ENCODE data around the gene RPP30. TPM values are rescaled to one million over a fixed set of nuclear protein-coding genes. Genes with fewer than 3 reads are reported as not detected.

Gene RPP30
- total and polyA plus RNA-seq, 2 of the 13 experiments (the other 11 are each of a cell fraction or from before 2014, with no cell fraction given): 27.1 to 65.0 TPM

DNA sequence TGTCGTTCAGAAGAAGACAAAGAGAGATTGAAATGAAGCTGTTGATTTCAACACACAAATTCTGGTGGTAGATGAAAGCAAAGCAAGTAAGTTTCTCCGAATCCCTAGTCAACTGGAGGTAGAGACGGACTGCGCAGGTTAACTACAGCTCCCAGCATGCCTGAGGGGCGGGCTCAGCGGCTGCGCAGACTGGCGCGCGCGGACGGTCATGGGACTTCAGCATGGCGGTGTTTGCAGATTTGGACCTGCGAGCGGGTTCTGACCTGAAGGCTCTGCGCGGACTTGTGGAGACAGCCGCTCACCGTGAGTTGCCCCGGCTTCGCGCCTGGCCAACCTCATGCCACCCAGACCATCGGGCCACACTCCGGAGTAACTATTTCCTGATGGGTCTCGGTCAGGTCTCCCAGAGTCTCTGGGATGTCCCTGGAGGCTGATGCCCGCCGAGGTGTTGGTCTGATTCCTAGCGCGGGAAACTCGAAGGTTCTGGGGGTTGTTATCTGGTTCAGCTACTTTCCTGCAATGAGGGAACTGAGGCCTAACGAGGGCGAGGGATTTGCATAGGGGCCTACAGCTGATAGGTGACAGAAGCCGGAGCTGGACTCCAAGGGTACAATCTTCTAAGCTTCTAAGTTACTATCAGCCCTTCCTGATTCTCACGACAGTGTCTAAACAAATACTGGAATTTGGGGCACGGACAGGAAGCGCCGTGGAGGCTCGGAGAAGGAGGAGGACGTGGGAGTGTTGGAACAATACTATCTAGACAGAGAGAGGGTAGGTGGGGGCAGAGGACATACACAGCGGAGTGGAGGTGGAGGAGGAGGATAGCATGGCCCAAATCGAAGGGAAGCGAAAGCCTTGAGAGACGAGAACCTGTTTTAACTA is at the start of gene RPP30 (continued):
- TF ChIP-seq, protein P1, sequence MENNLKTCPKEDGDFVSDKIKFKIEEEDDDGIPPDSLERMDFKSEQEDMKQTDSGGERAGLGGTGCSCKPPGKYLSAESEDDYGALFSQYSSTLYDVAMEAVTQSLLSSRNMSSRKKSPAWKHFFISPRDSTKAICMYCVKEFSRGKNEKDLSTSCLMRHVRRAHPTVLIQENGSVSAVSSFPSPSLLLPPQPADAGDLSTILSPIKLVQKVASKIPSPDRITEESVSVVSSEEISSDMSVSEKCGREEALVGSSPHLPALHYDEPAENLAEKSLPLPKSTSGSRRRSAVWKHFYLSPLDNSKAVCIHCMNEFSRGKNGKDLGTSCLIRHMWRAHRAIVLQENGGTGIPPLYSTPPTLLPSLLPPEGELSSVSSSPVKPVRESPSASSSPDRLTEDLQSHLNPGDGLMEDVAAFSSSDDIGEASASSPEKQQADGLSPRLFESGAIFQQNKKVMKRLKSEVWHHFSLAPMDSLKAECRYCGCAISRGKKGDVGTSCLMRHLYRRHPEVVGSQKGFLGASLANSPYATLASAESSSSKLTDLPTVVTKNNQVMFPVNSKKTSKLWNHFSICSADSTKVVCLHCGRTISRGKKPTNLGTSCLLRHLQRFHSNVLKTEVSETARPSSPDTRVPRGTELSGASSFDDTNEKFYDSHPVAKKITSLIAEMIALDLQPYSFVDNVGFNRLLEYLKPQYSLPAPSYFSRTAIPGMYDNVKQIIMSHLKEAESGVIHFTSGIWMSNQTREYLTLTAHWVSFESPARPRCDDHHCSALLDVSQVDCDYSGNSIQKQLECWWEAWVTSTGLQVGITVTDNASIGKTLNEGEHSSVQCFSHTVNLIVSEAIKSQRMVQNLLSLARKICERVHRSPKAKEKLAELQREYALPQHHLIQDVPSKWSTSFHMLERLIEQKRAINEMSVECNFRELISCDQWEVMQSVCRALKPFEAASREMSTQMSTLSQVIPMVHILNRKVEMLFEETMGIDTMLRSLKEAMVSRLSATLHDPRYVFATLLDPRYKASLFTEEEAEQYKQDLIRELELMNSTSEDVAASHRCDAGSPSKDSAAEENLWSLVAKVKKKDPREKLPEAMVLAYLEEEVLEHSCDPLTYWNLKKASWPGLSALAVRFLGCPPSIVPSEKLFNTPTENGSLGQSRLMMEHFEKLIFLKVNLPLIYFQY (CRISPR knock-in tag; IDR thresholded peaks at IDR 0.05; ENCODE audit: borderline replicate concordance): peak; percentile 57
- TF ChIP-seq, protein P2, sequence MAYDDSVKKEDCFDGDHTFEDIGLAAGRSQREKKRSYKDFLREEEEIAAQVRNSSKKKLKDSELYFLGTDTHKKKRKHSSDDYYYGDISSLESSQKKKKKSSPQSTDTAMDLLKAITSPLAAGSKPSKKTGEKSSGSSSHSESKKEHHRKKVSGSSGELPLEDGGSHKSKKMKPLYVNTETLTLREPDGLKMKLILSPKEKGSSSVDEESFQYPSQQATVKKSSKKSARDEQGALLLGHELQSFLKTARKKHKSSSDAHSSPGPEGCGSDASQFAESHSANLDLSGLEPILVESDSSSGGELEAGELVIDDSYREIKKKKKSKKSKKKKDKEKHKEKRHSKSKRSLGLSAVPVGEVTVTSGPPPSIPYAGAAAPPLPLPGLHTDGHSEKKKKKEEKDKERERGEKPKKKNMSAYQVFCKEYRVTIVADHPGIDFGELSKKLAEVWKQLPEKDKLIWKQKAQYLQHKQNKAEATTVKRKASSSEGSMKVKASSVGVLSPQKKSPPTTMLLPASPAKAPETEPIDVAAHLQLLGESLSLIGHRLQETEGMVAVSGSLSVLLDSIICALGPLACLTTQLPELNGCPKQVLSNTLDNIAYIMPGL (CRISPR knock-in tag; IDR thresholded peaks at IDR 0.05; ENCODE audit: borderline replicate concordance in 1 of 2, low read depth in 1 of 2): peak in 1 of 2 experiments; percentile 63; a peak in 1 of 4 replicates
- TF ChIP-seq CENPT (CRISPR knock-in tag; IDR thresholded peaks at IDR 0.05; ENCODE audit: low read depth) (no peak), ZFYVE20 (CRISPR knock-in tag; IDR thresholded peaks at IDR 0.05; ENCODE audit: borderline replicate concordance, low read depth) (0 out of 2 replicates have a peak, but pooled peaks have one; percentile 49), ZNF891 (CRISPR knock-in tag; IDR thresholded peaks at IDR 0.05) (peak; percentile 94), ASH2L (IDR thresholded peaks at IDR 0.05; ENCODE audit: insufficient read length, low read depth, low read length) (peak; percentile 84), HNRNPH1 (optimal IDR thresholded peaks at IDR 0.05; ENCODE audit: low read depth, low read length) (no peak), SPEN (CRISPR knock-in tag; IDR thresholded peaks at IDR 0.05; ENCODE audit: low read depth) (peak; percentile 28; the same call in 1 of the 2 replicates), ZNF788 (CRISPR knock-in tag; IDR thresholded peaks at IDR 0.05; ENCODE audit: borderline replicate concordance) (peak; percentile 66; the same call in 1 of the 2 replicates), ZNF235 (CRISPR knock-in tag; IDR thresholded peaks at IDR 0.05; ENCODE audit: borderline replicate concordance) (no peak), AHR (CRISPR knock-in tag; IDR thresholded peaks at IDR 0.05) (no peak), SUZ12 (IDR thresholded peaks at IDR 0.05; ENCODE audit: low read depth, low read length) (peak; percentile 72), ZNF10 (CRISPR knock-in tag; IDR thresholded peaks at IDR 0.05; ENCODE audit: borderline replicate concordance, low read depth) (0 out of 2 replicates have a peak, but pooled peaks have one; percentile 55), KMT2B (CRISPR knock-in tag; IDR thresholded peaks at IDR 0.05) (peak; percentile 83), ZBTB38 (CRISPR knock-in tag; IDR thresholded peaks at IDR 0.05) (0 out of 2 replicates have a peak, but pooled peaks have one; percentile 30), TAF1 (CRISPR knock-in tag; IDR thresholded peaks at IDR 0.05) (peak; percentile 87)
- TF ChIP-seq, protein P3, sequence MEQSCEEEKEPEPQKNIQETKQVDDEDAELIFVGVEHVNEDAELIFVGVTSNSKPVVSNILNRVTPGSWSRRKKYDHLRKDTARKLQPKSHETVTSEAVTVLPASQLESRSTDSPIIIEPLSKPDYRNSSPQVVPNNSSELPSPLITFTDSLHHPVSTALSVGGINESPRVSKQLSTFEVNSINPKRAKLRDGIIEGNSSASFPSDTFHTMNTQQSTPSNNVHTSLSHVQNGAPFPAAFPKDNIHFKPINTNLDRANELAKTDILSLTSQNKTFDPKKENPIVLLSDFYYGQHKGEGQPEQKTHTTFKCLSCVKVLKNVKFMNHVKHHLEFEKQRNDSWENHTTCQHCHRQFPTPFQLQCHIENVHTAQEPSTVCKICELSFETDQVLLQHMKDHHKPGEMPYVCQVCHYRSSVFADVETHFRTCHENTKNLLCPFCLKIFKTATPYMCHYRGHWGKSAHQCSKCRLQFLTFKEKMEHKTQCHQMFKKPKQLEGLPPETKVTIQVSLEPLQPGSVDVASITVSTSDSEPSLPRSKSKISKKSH (CRISPR knock-in tag; IDR thresholded peaks at IDR 0.05; ENCODE audit: borderline replicate concordance): peak; percentile 92; the same call in 1 of the 2 replicates
- TF ChIP-seq, protein P4, sequence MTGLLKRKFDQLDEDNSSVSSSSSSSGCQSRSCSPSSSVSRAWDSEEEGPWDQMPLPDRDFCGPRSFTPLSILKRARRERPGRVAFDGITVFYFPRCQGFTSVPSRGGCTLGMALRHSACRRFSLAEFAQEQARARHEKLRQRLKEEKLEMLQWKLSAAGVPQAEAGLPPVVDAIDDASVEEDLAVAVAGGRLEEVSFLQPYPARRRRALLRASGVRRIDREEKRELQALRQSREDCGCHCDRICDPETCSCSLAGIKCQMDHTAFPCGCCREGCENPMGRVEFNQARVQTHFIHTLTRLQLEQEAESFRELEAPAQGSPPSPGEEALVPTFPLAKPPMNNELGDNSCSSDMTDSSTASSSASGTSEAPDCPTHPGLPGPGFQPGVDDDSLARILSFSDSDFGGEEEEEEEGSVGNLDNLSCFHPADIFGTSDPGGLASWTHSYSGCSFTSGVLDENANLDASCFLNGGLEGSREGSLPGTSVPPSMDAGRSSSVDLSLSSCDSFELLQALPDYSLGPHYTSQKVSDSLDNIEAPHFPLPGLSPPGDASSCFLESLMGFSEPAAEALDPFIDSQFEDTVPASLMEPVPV (CRISPR knock-in tag; IDR thresholded peaks at IDR 0.05): 0 out of 2 replicates have a peak, but pooled peaks have one; percentile 27

Measured in HepG2 (cell line).